Osteoblast (primary cell): Measurements from ENCODE around the gene SDHD. TPM values are rescaled to one million over a fixed set of nuclear protein-coding genes. Genes with fewer than 3 reads are reported as not detected.

ENCODE experiments used
- DNase-seq: peaks from one replicate; pipeline ENCODE4 v3.0.0; 2011; ENCODE audit warnings: low spot score, mixed read lengths; ENCODE audit not compliant: insufficient read length; ENCODE audit errors: missing footprints
- H2AFZ ChIP-seq: 2 replicates; pipeline ENCODE4 v1.6.0; 2011; ENCODE audit warnings: mild to moderate bottlenecking, low read length
- H3K27ac ChIP-seq: 2 replicates; pipeline ENCODE4 v1.5.1; 2011; ENCODE audit warnings: mild to moderate bottlenecking, low read depth, low read length, moderate library complexity
- H3K27me3 ChIP-seq: 2 replicates; pipeline ENCODE4 v1.6.0; 2012; ENCODE audit warnings: mild to moderate bottlenecking, control low read depth, inconsistent platforms, low read length, moderate library complexity; ENCODE audit not compliant: insufficient read depth
- H3K36me3 ChIP-seq: 2 replicates; pipeline ENCODE4 v1.5.1; 2011; ENCODE audit warnings: mild to moderate bottlenecking, low read length, control low read depth, moderate library complexity; ENCODE audit not compliant: insufficient read depth
- H3K4me1 ChIP-seq: 2 replicates; pipeline ENCODE4 v1.5.1; 2011; ENCODE audit warnings: mild to moderate bottlenecking, low read length, control low read depth, moderate library complexity; ENCODE audit not compliant: insufficient read depth
- H3K4me2 ChIP-seq: 2 replicates; pipeline ENCODE4 v1.6.0; 2011; ENCODE audit warnings: mild to moderate bottlenecking, low read length; ENCODE audit not compliant: insufficient read depth
- H3K4me3 ChIP-seq: fragments of 200-600 bp; sonication (generic); 3 replicates; pipeline ENCODE4 v1.5.1; 2012; ENCODE audit warnings: mild to moderate bottlenecking, low read length, inconsistent platforms; ENCODE audit not compliant: insufficient read depth
- H3K79me2 ChIP-seq: 2 replicates; pipeline ENCODE4 v1.6.0; 2012; ENCODE audit warnings: mild to moderate bottlenecking, low read length, control low read depth, inconsistent platforms; ENCODE audit not compliant: insufficient read depth
- H3K9me3 ChIP-seq: 2 replicates; pipeline ENCODE4 v1.5.1; 2011; ENCODE audit warnings: low read depth, low read length, control low read depth
- H4K20me1 ChIP-seq: 2 replicates; pipeline ENCODE4 v1.6.0; 2012; ENCODE audit warnings: mild to moderate bottlenecking, low read length, control low read depth; ENCODE audit not compliant: insufficient read depth
- CTCF ChIP-seq: IDR thresholded peaks from 2 replicates; pipeline ENCODE4 v1.5.1; 2011; ENCODE audit warnings: mild to moderate bottlenecking, low read depth, low read length, moderate library complexity; ENCODE audit errors: extremely low read depth
- total RNA-seq: library from RNA; depleted of rRNA; stranded (reverse); fragments of >200 nt; gene quantifications from 2 replicates; pipeline ENCODE4 v1.2.3, GENCODE V29; 2012

Gene SDHD
- total RNA-seq, 1 donor = 100 TPM

DNA sequence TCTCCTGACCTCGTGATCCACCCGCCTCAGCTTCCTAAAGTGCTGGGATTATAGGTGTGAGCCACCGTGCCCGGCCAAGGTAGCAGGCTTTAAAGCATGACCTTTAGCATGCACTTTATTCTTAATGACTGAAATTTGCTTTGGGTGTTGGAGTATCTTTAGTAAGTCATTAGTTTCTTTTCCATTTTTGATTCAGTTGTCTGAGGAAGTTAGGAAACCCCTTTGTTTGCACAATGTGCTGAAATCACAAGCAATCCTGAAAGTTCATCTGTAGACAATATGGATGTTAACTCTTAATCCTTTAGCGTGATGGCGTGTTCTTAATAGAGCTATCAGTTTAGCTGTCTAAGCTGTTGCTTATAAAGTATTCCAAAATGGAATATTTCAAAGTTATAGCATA lies 16.8 kb downstream of the SDHD start:
- Histone ChIP-seq H3K79me2 (no peaks in the 10 kb centered on the region), H3K4me2 (no peak overlapping the region), H3K4me1 (peaks cover 3% of the 10 kb centered on the region), H3K4me3 (no peak overlapping the region), H4K20me1 (no peaks in the 10 kb centered on the region), H2AFZ (no peak overlapping the region), H3K9me3 (no peaks in the 10 kb centered on the region), H3K27ac (no peak overlapping the region), H3K27me3 (no peaks in the 10 kb centered on the region), H3K36me3 (no peaks in the 10 kb centered on the region)
- TF ChIP-seq CTCF = no peak
- peak; percentile 26 for DNase-seq

GRCh38 chr11:112106070-112106469 lies 19.4 kb downstream of the SDHD start:
- no peaks in the 10 kb centered on the region for H3K4me1 ChIP-seq
- H3K27ac ChIP-seq = no peak overlapping the region
- H3K79me2 ChIP-seq = no peaks in the 10 kb centered on the region
- H2AFZ ChIP-seq = no peak overlapping the region
- TF ChIP-seq CTCF = no peak
- no peak overlapping the region for H3K4me3 ChIP-seq
- DNase-seq = no peak
- no peaks in the 10 kb centered on the region for H3K9me3 ChIP-seq
- no peaks in the 10 kb centered on the region for H3K27me3 ChIP-seq
- no peaks in the 10 kb centered on the region for H3K36me3 ChIP-seq
- no peak overlapping the region for H3K4me2 ChIP-seq
- no peaks in the 10 kb centered on the region for H4K20me1 ChIP-seq

GRCh38 chr11:112113539-112114457 lies 27.1 kb downstream of the SDHD start:
- DNase-seq = peak; percentile 70
- Histone ChIP-seq H3K4me1 (no peaks in the 10 kb centered on the region), H3K4me2 (no peak overlapping the region), H3K79me2 (no peaks in the 10 kb centered on the region), H3K27me3 (no peaks in the 10 kb centered on the region), H3K36me3 (no peaks in the 10 kb centered on the region), H3K4me3 (no peak overlapping the region), H2AFZ (no peak overlapping the region), H4K20me1 (no peaks in the 10 kb centered on the region), H3K27ac (no peak overlapping the region), H3K9me3 (no peaks in the 10 kb centered on the region)
- peak; percentile 57 for TF ChIP-seq CTCF

- Histone ChIP-seq H3K4me1 (no peaks in the 10 kb centered on the region), H2AFZ (no peak overlapping the region), H3K36me3 (no peaks in the 10 kb centered on the region), H3K4me3 (no peak overlapping the region), H3K9me3 (no peaks in the 10 kb centered on the region), H3K27ac (no peak overlapping the region), H4K20me1 (no peaks in the 10 kb centered on the region), H3K4me2 (no peak overlapping the region), H3K79me2 (no peaks in the 10 kb centered on the region), H3K27me3 (no peaks in the 10 kb centered on the region)
- no peak for TF ChIP-seq CTCF
- DNase-seq = no peak
Observed at GRCh38 chr11:112114460-112114859, 27.8 kb downstream of the SDHD start.
